Adrenal gland (tissue), 12 donors: ENCODE results near the gene TBC1D21. TPM values are rescaled to one million over a fixed set of nuclear protein-coding genes. Genes with fewer than 3 reads are reported as not detected.

ENCODE experiments used
- DNase-seq, 7 donors: peaks; one replicate each; pipeline ENCODE4 v3.0.0-alpha.2; 2019 to 2020
- H3K27ac ChIP-seq, 5 donors: fragments of 200-600 bp; sonication (generic) in 4 of 5; 1 replicate in 3 of 5; 2 replicates in 2 of 5; pipeline versions ENCODE4 v1.5.1 to v1.8.0; 2016 to 2020; ENCODE audit warnings: mild to moderate bottlenecking in 1 of 5
- H3K27me3 ChIP-seq: fragments of 200-600 bp; 2 replicates; pipeline ENCODE4 v1.8.0; 2021
- H3K36me3 ChIP-seq, 2 donors: fragments of 200-600 bp; replicated peaks in 1 of 2; 1 replicate in 1 of 2; 2 replicates in 1 of 2; pipeline versions ENCODE4 v1.5.1 to v1.8.0; 2018 to 2022
- H3K4me1 ChIP-seq, 2 donors: fragments of 200-600 bp; replicated peaks in 1 of 2; 1 replicate in 1 of 2; 2 replicates in 1 of 2; pipeline versions ENCODE4 v1.5.1 to v1.8.0; 2018 to 2021
- H3K4me3 ChIP-seq, 4 donors: fragments of 200-600 bp; sonication (generic) in 3 of 4; one replicate each; pipeline ENCODE4 v1.5.1; 2016 to 2018
- H3K9me3 ChIP-seq, 3 donors: fragments of 200-600 bp; sonication (generic) in 1 of 3; replicated peaks in 1 of 3; 1 replicate in 2 of 3; 2 replicates in 1 of 3; pipeline versions ENCODE4 v1.5.1 to v1.8.0; 2016 to 2021
- POLR2A ChIP-seq, 2 donors: fragments of 450-650 bp; IDR thresholded peaks; one replicate each; pipeline ENCODE4 v1.6.1; 2017; ENCODE audit warnings: antibody characterized with exemption in 2 of 2, mild to moderate bottlenecking in 2 of 2, moderate library complexity in 1 of 2
- WGBS, 4 donors: extraction: QIAGEN DNeasy Blood & Tissue Kit in 2 of 4; methylation state at CpG; one replicate each; pipeline versions ENCODE4 v1.1.5 to v1.1.7; 2013 to 2017; 5-methylcytosine and 5-hydroxymethylcytosine counted together
- intact Hi-C, 2 donors: fragments of 100-400 bp; cut with DNase I; formaldehyde crosslinking; loops; one replicate each; pipeline versions ENCODE4 v1.14.1 to v1.15.0; 2022 to 2023
- polyA plus RNA-seq, 3 donors: library from polyadenylated mRNA; stranded (reverse); fragments of 200-250 nt in 2 of 3; fragments of 350-450 nt in 1 of 3; fragmentation: Illumina TruSeq in 1 of 3; extraction: RNeasy Lipid Tissue Mini Kit (QIAGEN cat#74804) in 1 of 3; gene quantifications; one replicate each; pipeline ENCODE4 v1.2.3, GENCODE V29; 2013 to 2014
- total RNA-seq, 9 donors: library from RNA; depleted of rRNA in 4 of 9; stranded (reverse); fragments of >200 nt in 4 of 9; fragments of 120-200 nt in 1 of 9; fragmentation: NEBNext Ultra II Directional in 1 of 9; extraction: Animal tissue kit (Norgen Biotek cat#: 25700) in 1 of 9; gene quantifications; one replicate each; pipeline versions ENCODE4 v1.1.0 to v1.2.4, GENCODE V29; 2013 to 2023
- TF ChIP-seq, protein P1 (sequence below), 6 experiments: fragments of 450-650 bp in 4 of 6; fragments of 200-600 bp in 2 of 6; sonication (generic) in 1 of 6; IDR thresholded peaks; 1 replicate in 5 of 6; 2 replicates in 1 of 6; pipeline versions ENCODE4 v1.5.1 to v1.8.0; 2016 to 2021; ENCODE audit warnings: antibody characterized with exemption in 6 of 6, mild to moderate bottlenecking in 2 of 6, moderate library complexity in 1 of 6
- donor health status: healthy with polysubstance abuse.
- donor health status: Bipolar disorder and iron deficiency.
- donor health status: DM: yes; HTN: yes; CAD: no.
- donor health status: DM: no; HTN: no; CAD: no.
- donor health status: DM: no; HTN: no; CAD: no.
- donor health status: DM: yes; HTN: yes; CAD: no.

TBC1D21 gene
- total and polyA plus RNA-seq, 12 donors = not detected

- WGBS, 4 donors = 75 to 86% (median 84%) methylated on average over 4 to 6 of the region's 6 CpGs
- intact Hi-C loops = no loop called here
- no peaks in the 10 kb centered on the region for H3K4me1 ChIP-seq
- no peaks in the 10 kb centered on the region for H3K36me3 ChIP-seq
- no peak overlapping the region for H3K4me3 ChIP-seq
- H3K27me3 ChIP-seq = no peaks in the 10 kb centered on the region
- TF ChIP-seq, protein P1, sequence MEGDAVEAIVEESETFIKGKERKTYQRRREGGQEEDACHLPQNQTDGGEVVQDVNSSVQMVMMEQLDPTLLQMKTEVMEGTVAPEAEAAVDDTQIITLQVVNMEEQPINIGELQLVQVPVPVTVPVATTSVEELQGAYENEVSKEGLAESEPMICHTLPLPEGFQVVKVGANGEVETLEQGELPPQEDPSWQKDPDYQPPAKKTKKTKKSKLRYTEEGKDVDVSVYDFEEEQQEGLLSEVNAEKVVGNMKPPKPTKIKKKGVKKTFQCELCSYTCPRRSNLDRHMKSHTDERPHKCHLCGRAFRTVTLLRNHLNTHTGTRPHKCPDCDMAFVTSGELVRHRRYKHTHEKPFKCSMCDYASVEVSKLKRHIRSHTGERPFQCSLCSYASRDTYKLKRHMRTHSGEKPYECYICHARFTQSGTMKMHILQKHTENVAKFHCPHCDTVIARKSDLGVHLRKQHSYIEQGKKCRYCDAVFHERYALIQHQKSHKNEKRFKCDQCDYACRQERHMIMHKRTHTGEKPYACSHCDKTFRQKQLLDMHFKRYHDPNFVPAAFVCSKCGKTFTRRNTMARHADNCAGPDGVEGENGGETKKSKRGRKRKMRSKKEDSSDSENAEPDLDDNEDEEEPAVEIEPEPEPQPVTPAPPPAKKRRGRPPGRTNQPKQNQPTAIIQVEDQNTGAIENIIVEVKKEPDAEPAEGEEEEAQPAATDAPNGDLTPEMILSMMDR (IDR thresholded peaks at IDR 0.05) = no peak
- no peak for TF ChIP-seq POLR2A (IDR thresholded peaks at IDR 0.05)
- no peak overlapping the region for H3K27ac ChIP-seq
- peaks cover 0 to 6% (median 0%) of the 10 kb centered on the region in 3 donors for H3K9me3 ChIP-seq
- no peak for DNase-seq
These were observed 15.3 kb upstream of the TBC1D21 start for GRCh38 chr15:73858062-73858461.

DNA sequence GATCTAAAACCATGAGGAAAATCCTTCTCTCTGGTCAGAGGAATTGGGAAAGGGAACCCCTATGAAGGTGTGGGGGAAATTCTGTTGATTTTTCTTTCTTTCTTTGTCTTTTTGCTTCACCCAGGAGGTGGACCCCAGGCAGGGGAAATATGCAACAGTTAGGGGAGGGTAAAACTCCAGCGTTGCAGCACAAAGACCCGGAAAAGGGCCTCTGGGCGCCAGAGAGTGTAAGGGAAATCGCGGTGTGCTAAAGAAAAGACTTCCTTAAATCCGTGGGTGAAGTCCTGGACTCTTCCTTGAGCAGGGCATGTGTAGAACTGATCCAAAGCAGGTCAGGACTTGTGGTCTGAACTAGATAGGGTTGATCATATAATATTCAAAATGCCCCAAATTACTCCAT, 11.1 kb upstream of the TBC1D21 start:
- Histone ChIP-seq H3K4me1 (no peaks in the 10 kb centered on the region), H3K4me3 (no peak overlapping the region), H3K9me3 (peaks cover 0 to 6% (median 0%) of the 10 kb centered on the region in 3 donors), H3K27ac (no peak overlapping the region), H3K27me3 (no peaks in the 10 kb centered on the region), H3K36me3 (no peaks in the 10 kb centered on the region)
- intact Hi-C loops = no loop called here
- no peak for TF ChIP-seq POLR2A (IDR thresholded peaks at IDR 0.05)
- TF ChIP-seq, protein P1 (IDR thresholded peaks at IDR 0.05) = no peak
- 36 to 44% (median 41%) methylated on average over 6 of the region's 6 CpGs for WGBS, 4 donors
- no peak for DNase-seq

DNA sequence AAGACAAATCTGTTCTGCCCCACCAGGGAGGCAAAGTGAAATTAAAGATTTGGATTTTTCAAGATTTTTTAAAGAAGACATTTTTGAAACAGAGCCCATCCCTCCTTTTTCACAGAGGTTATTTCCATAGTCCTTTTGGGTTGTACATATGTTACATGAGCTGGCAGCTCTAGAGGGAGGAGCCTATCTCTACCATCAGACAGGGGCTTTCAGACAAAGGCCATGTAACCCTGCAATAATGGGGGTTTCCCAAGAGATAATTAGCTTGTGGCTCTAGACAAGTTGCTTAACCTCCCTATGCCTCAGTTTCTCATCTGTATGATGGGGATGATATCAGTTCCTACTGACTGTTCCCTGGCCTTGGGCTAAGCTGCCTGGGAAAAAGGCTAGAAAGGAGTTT, 8.0 kb upstream of the TBC1D21 start:
- Histone ChIP-seq H3K4me1 (no peaks in the 10 kb centered on the region), H3K4me3 (no peak overlapping the region), H3K27me3 (peaks cover 4% of the 10 kb centered on the region), H3K9me3 (peaks cover 0 to 6% (median 0%) of the 10 kb centered on the region in 3 donors), H3K27ac (no peak overlapping the region), H3K36me3 (no peaks in the 10 kb centered on the region)
- TF ChIP-seq, protein P1 (IDR thresholded peaks at IDR 0.05) = no peak
- TF ChIP-seq POLR2A (IDR thresholded peaks at IDR 0.05) = no peak
- intact Hi-C loops = no loop called here
- no peak for DNase-seq

DNA sequence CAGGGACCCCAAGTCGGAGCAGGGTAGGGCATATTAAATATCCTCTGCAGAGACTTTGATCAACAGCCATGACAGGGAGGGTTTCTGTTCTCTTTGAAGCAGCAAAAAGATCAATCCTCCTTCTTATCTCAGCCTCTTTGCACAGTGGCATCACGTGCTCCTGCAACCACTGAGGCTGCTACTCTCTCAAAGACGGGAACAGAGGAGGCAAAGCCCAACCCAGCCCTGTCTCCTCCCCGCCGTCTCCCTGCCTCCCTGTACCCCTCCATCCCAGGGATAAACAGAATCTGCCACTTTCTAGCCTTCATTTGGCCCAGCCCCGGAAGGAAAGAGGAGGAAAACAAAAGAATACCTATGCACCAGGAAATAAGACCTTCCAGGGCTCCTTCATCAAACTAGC, 7.5 kb upstream of the TBC1D21 start:
- H3K4me3 ChIP-seq = no peak overlapping the region
- no peaks in the 10 kb centered on the region for H3K4me1 ChIP-seq
- peaks cover 8% of the 10 kb centered on the region for H3K27me3 ChIP-seq
- TF ChIP-seq, protein P1 (IDR thresholded peaks at IDR 0.05) = no peak
- TF ChIP-seq POLR2A (IDR thresholded peaks at IDR 0.05) = no peak
- no peak for DNase-seq
- no peak overlapping the region for H3K27ac ChIP-seq
- intact Hi-C loops = no loop called here
- peaks cover 0 to 6% (median 0%) of the 10 kb centered on the region in 3 donors for H3K9me3 ChIP-seq
- whole genome bisulfite sequencing, 4 donors = 21 to 50% (median 33%) methylated on average over 6 of the region's 6 CpGs
- no peaks in the 10 kb centered on the region for H3K36me3 ChIP-seq
